HEK293 (cell line): ENCODE data around the gene DUSP10.

Source experiments
- CTCF ChIA-PET: fragments of 350-600 bp; formaldehyde crosslinking; extraction: SDS; loops from one replicate; lab custom pipeline; 2021; ENCODE audit warnings: antibody characterized with exemption; lab: Yijun Ruan, JAX
- POLR2A ChIA-PET: fragments of 300-600 bp; formaldehyde crosslinking; extraction: SDS; loops from one replicate; lab custom pipeline; 2020; ENCODE audit warnings: antibody characterized with exemption, inconsistent platforms; lab: Yijun Ruan, JAX
- H3K27ac ChIP-seq: fragments of 200-500 bp; sonication (Bioruptor generic); 2 replicates; pipeline ENCODE4 v1.5.1; 2014; ENCODE audit warnings: low read depth, low read length, control low read depth, inconsistent platforms; ENCODE audit errors: extremely low read depth
- H3K36me3 ChIP-seq, 2 experiments: fragments of 200-500 bp in 1 of 2; sonication (Bioruptor generic) in 1 of 2; 1 replicate in 1 of 2; 2 replicates in 1 of 2; pipeline ENCODE4 v1.5.1; 2014 to 2017; ENCODE audit warnings: inconsistent platforms in 2 of 2, low read length in 2 of 2; ENCODE audit not compliant: control insufficient read depth in 2 of 2, insufficient read depth in 1 of 2
- H3K4me1 ChIP-seq: fragments of 200-500 bp; sonication (Bioruptor generic); 2 replicates; pipeline ENCODE4 v1.5.1; 2014; ENCODE audit warnings: mild to moderate bottlenecking, low read length, inconsistent platforms; ENCODE audit not compliant: control insufficient read depth, insufficient read depth
- H3K4me3 ChIP-seq: 2 replicates; pipeline ENCODE4 v1.5.1; 2011; ENCODE audit warnings: low read depth, mild to moderate bottlenecking, control low read depth, low read length, moderate library complexity
- H3K9me3 ChIP-seq: fragments of 200-500 bp; sonication (Bioruptor generic); 2 replicates; pipeline ENCODE4 v1.5.1; 2014; ENCODE audit warnings: low read depth, low read length, inconsistent platforms; ENCODE audit not compliant: control insufficient read depth, insufficient read depth
- BCL11B ChIP-seq: fragments of 450-650 bp; formaldehyde crosslinking; IDR thresholded peaks from 2 replicates; pipeline ENCODE4 v1.5.1; 2016; ENCODE audit warnings: low read depth, missing biosample characterization, missing genetic modification characterization
- HOXA7 ChIP-seq: sonication (generic); formaldehyde crosslinking; IDR thresholded peaks from 2 replicates; pipeline ENCODE4 v1.8.1; 2022; ENCODE audit warnings: missing genetic modification reagents, borderline replicate concordance
- HOXC10 ChIP-seq: sonication (generic); formaldehyde crosslinking; IDR thresholded peaks from 2 replicates; pipeline ENCODE4 v1.8.1; 2023; ENCODE audit warnings: mild to moderate bottlenecking, missing genetic modification reagents
- KLF7 ChIP-seq: fragments of 450-650 bp; formaldehyde crosslinking; IDR thresholded peaks from 2 replicates; pipeline ENCODE4 v1.5.1; 2016; ENCODE audit warnings: missing biosample characterization, missing genetic modification characterization, borderline replicate concordance
- OSR2 ChIP-seq: fragments of 450-650 bp; formaldehyde crosslinking; IDR thresholded peaks from 2 replicates; pipeline ENCODE4 v1.5.1; 2016; ENCODE audit warnings: missing biosample characterization, missing genetic modification characterization
- TCF7L2 ChIP-seq: IDR thresholded peaks from 2 replicates; pipeline ENCODE4 v1.6.1; 2011; ENCODE audit warnings: low read depth, mild to moderate bottlenecking, inconsistent platforms, low read length, moderate library complexity, borderline replicate concordance
- ZFHX2 ChIP-seq: fragments of 450-650 bp; formaldehyde crosslinking; conservative IDR thresholded peaks from 2 replicates; pipeline ENCODE4 v1.5.1; 2016; ENCODE audit warnings: missing biosample characterization, missing genetic modification characterization
- ZNF146 ChIP-seq: fragments of 450-650 bp; formaldehyde crosslinking; IDR thresholded peaks from 2 replicates; pipeline ENCODE4 v1.5.1; 2016; ENCODE audit warnings: missing biosample characterization, missing genetic modification characterization
- ZNF155 ChIP-seq: fragments of 450-650 bp; formaldehyde crosslinking; IDR thresholded peaks from 2 replicates; pipeline ENCODE4 v1.5.1; 2016; ENCODE audit warnings: missing biosample characterization, missing genetic modification characterization
- ZNF211 ChIP-seq: fragments of 450-650 bp; formaldehyde crosslinking; IDR thresholded peaks from 2 replicates; pipeline ENCODE4 v1.5.1; 2016; ENCODE audit warnings: low read depth, missing biosample characterization, missing genetic modification characterization
- ZNF239 ChIP-seq: fragments of 450-650 bp; formaldehyde crosslinking; IDR thresholded peaks from 2 replicates; pipeline ENCODE4 v1.5.1; 2016; ENCODE audit warnings: missing biosample characterization, missing genetic modification characterization
- ZNF248 ChIP-seq: fragments of 450-650 bp; formaldehyde crosslinking; IDR thresholded peaks from 2 replicates; pipeline ENCODE4 v1.5.1; 2017; ENCODE audit warnings: missing biosample characterization, missing genetic modification characterization
- ZNF292 ChIP-seq: fragments of 450-650 bp; formaldehyde crosslinking; IDR thresholded peaks from 2 replicates; pipeline ENCODE4 v1.5.1; 2016; ENCODE audit warnings: low read depth, missing biosample characterization, missing genetic modification characterization, borderline replicate concordance
- ZNF335 ChIP-seq: fragments of 450-650 bp; formaldehyde crosslinking; conservative IDR thresholded peaks from 2 replicates; pipeline ENCODE4 v1.5.1; 2016; ENCODE audit warnings: missing biosample characterization, missing genetic modification characterization
- ZNF341 ChIP-seq: fragments of 450-650 bp; formaldehyde crosslinking; IDR thresholded peaks from 2 replicates; pipeline ENCODE4; 2016; ENCODE audit warnings: low read depth, missing biosample characterization, missing genetic modification characterization
- ZNF391 ChIP-seq: fragments of 450-650 bp; formaldehyde crosslinking; IDR thresholded peaks from 2 replicates; pipeline ENCODE4 v1.5.1; 2016; ENCODE audit warnings: low read depth, missing biosample characterization, missing genetic modification characterization, borderline replicate concordance
- ZNF394 ChIP-seq: fragments of 450-650 bp; formaldehyde crosslinking; IDR thresholded peaks from 2 replicates; pipeline ENCODE4 v1.5.1; 2016; ENCODE audit warnings: missing biosample characterization, missing genetic modification characterization, mild to moderate bottlenecking, moderate library complexity, borderline replicate concordance
- ZNF398 ChIP-seq: fragments of 450-650 bp; formaldehyde crosslinking; IDR thresholded peaks from 2 replicates; pipeline ENCODE4 v1.5.1; 2017; ENCODE audit warnings: missing biosample characterization, missing genetic modification characterization
- ZNF423 ChIP-seq: fragments of 450-650 bp; formaldehyde crosslinking; IDR thresholded peaks from 2 replicates; pipeline ENCODE4 v1.5.1; 2016; ENCODE audit warnings: missing biosample characterization, missing genetic modification characterization
- ZNF549 ChIP-seq: fragments of 450-650 bp; IDR thresholded peaks from 2 replicates; pipeline ENCODE4 v1.5.1; 2018; ENCODE audit warnings: missing biosample characterization, missing genetic modification characterization, mild to moderate bottlenecking, inconsistent platforms, moderate library complexity
- ZNF580 ChIP-seq: fragments of 450-650 bp; formaldehyde crosslinking; IDR thresholded peaks from 2 replicates; pipeline ENCODE4 v1.5.1; 2016; ENCODE audit warnings: missing biosample characterization, missing genetic modification characterization
- ZNF585B ChIP-seq: fragments of 450-650 bp; formaldehyde crosslinking; IDR thresholded peaks from 2 replicates; pipeline ENCODE4 v1.5.1; 2016; ENCODE audit warnings: missing biosample characterization, missing genetic modification characterization
- ZNF645 ChIP-seq: fragments of 450-650 bp; formaldehyde crosslinking; IDR thresholded peaks from 2 replicates; pipeline ENCODE4; 2016; ENCODE audit warnings: missing biosample characterization, missing genetic modification characterization
- ZNF747 ChIP-seq: fragments of 450-650 bp; formaldehyde crosslinking; IDR thresholded peaks from 2 replicates; pipeline ENCODE4 v1.5.1; 2016; ENCODE audit warnings: missing biosample characterization, missing genetic modification characterization
- ZNF776 ChIP-seq: fragments of 450-650 bp; formaldehyde crosslinking; IDR thresholded peaks from 2 replicates; pipeline ENCODE4 v1.5.0; 2017; ENCODE audit warnings: missing biosample characterization, missing genetic modification characterization, borderline replicate concordance
- ZSCAN16 ChIP-seq: fragments of 450-650 bp; formaldehyde crosslinking; IDR thresholded peaks from 2 replicates; pipeline ENCODE4 v1.5.1; 2016; ENCODE audit warnings: missing biosample characterization, missing genetic modification characterization
- TF ChIP-seq, protein P1 (sequence below): fragments of 450-650 bp; formaldehyde crosslinking; IDR thresholded peaks from 2 replicates; pipeline ENCODE4 v1.5.1; 2016; ENCODE audit warnings: missing biosample characterization, missing genetic modification characterization
- TF ChIP-seq, protein P2 (sequence below): fragments of 450-650 bp; IDR thresholded peaks from 2 replicates; pipeline ENCODE4 v1.5.1; 2018; ENCODE audit warnings: missing biosample characterization, mild to moderate bottlenecking, missing genetic modification characterization

Gene DUSP10

GRCh38 chr1:221788466-221788865 lies 46.6 kb upstream of the DUSP10 start:
- TF ChIP-seq ZNF645 (no peak), ZNF211 (tag by site-specific recombination) (no peak), ZNF248 (no peak), ZNF292 (tag by site-specific recombination) (no peak), HOXC10 (CRISPR knock-in tag) (no peak), ZNF155 (tag by site-specific recombination) (no peak), ZNF335 (tag by site-specific recombination) (no peak), ZNF776 (tag by site-specific recombination) (no peak), ZNF394 (tag by site-specific recombination) (no peak), OSR2 (no peak), ZNF146 (tag by site-specific recombination) (no peak), ZNF747 (tag by site-specific recombination) (no peak), ZSCAN16 (tag by site-specific recombination) (no peak), ZNF580 (no peak), ZNF239 (tag by site-specific recombination) (no peak), ZNF398 (no peak)
- CTCF ChIA-PET, result interaction anchor here (1.4 kb wide), 1 partner anchor 31 kb away, joined by 3 read pairs; no protein-coding TSS in a partner anchor

DNA sequence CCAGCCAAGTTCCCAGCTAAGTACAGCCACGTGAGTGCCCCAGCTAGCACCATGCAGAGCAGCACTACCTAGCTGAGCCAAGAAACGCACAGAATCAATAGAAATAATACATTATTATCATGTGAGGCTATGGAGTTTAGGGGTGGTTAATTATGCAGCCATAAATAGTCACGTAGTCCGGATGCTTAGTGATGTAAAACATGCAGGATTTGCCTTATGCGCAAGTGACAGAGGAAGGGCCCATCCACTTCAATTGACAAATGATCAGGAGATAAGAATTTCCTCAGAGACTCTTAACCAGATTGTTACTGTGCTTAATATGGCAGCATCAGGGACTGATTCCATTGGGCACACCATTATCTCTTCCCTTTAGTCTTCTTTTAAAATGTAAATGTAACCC lies 44.8 kb upstream of the DUSP10 start:
- TF ChIP-seq, protein P1, sequence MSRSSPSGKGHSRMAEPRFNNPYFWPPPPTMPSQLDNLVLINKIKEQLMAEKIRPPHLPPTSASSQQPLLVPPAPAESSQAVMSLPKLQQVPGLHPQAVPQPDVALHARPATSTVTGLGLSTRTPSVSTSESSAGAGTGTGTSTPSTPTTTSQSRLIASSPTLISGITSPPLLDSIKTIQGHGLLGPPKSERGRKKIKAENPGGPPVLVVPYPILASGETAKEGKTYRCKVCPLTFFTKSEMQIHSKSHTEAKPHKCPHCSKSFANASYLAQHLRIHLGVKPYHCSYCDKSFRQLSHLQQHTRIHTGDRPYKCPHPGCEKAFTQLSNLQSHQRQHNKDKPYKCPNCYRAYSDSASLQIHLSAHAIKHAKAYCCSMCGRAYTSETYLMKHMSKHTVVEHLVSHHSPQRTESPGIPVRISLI (tag by site-specific recombination), result no peak
- TF ChIP-seq, protein P2, sequence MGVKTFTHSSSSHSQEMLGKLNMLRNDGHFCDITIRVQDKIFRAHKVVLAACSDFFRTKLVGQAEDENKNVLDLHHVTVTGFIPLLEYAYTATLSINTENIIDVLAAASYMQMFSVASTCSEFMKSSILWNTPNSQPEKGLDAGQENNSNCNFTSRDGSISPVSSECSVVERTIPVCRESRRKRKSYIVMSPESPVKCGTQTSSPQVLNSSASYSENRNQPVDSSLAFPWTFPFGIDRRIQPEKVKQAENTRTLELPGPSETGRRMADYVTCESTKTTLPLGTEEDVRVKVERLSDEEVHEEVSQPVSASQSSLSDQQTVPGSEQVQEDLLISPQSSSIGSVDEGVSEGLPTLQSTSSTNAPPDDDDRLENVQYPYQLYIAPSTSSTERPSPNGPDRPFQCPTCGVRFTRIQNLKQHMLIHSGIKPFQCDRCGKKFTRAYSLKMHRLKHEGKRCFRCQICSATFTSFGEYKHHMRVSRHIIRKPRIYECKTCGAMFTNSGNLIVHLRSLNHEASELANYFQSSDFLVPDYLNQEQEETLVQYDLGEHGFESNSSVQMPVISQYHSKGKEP, result no peak
- TF ChIP-seq TCF7L2 (no peak), ZNF585B (no peak), ZNF423 (tag by site-specific recombination) (no peak), ZNF391 (tag by site-specific recombination) (no peak), BCL11B (no peak), HOXA7 (CRISPR knock-in tag) (no peak), ZFHX2 (tag by site-specific recombination) (no peak), ZNF549 (tag by site-specific recombination) (no peak), ZNF341 (tag by site-specific recombination) (no peak), KLF7 (tag by site-specific recombination) (no peak)
- H3K36me3 ChIP-seq, result no peaks in the 10 kb centered on the region
- no peaks in the 10 kb centered on the region for H3K4me1 ChIP-seq
- POLR2A ChIA-PET, result no interaction called here
- CTCF ChIA-PET, result no interaction called here
- no peak overlapping the region for H3K4me3 ChIP-seq
- no peaks in the 10 kb centered on the region for H3K9me3 ChIP-seq
- no peak overlapping the region for H3K27ac ChIP-seq

More at GRCh38 chr1:221788466-221788865, 46.6 kb upstream of the DUSP10 start:
- Histone ChIP-seq H3K9me3 (no peaks in the 10 kb centered on the region), H3K4me3 (no peak overlapping the region), H3K27ac (no peak overlapping the region), H3K36me3 (no peaks in the 10 kb centered on the region), H3K4me1 (no peaks in the 10 kb centered on the region)
- POLR2A ChIA-PET, result no interaction called here
